COR-L47 (cell line): ENCODE data around the gene CDK14.
"Not testable (repeated sequence)": the region's sequence is repeated elsewhere in the genome, so short reads cannot be mapped to it uniquely, and the experiment has no call there.

Source experiments
- DNase-seq: peaks from one replicate; lab custom pipeline; 2025; lab: John Stamatoyannopoulos, UW

Gene CDK14

GRCh38 chr7:90629297-90629918 lies 33.3 kb downstream of the CDK14 start:
- DNase-seq, result peak; percentile 41

- no peak for DNase-seq
These were observed 35.4 kb downstream of the CDK14 start for GRCh38 chr7:90631502-90631901.

GRCh38 chr7:90639683-90640082 lies 43.6 kb downstream of the CDK14 start:
- not testable (repeated sequence) for DNase-seq

- no peak for DNase-seq
These were observed 46.9 kb downstream of the CDK14 start for GRCh38 chr7:90642978-90643377.

- no peak for DNase-seq
These were observed 49.7 kb downstream of the CDK14 start for GRCh38 chr7:90645784-90646183.

GRCh38 chr7:90648107-90648506 lies 52.0 kb downstream of the CDK14 start:
- DNase-seq, result no peak

DNA sequence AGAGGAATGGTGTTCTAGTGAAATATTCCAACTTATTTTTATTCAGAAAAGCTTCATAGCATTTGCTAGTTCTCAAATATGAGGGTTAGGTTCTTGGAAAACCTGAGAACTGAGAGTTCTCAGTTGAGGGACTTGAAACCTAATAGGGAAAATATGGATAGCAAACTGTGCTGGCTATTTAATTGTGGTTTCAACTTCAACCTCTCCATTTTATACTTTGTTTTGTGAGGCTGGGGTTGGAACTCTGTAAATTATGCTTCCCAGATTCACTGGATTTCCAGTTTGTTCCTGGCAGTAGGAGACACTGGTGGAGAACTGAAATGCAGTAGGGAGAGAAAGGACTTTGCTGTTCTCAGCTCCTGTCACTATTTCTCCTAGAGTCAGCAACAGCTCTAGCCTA lies 52.7 kb downstream of the CDK14 start:
- no peak for DNase-seq

DNA sequence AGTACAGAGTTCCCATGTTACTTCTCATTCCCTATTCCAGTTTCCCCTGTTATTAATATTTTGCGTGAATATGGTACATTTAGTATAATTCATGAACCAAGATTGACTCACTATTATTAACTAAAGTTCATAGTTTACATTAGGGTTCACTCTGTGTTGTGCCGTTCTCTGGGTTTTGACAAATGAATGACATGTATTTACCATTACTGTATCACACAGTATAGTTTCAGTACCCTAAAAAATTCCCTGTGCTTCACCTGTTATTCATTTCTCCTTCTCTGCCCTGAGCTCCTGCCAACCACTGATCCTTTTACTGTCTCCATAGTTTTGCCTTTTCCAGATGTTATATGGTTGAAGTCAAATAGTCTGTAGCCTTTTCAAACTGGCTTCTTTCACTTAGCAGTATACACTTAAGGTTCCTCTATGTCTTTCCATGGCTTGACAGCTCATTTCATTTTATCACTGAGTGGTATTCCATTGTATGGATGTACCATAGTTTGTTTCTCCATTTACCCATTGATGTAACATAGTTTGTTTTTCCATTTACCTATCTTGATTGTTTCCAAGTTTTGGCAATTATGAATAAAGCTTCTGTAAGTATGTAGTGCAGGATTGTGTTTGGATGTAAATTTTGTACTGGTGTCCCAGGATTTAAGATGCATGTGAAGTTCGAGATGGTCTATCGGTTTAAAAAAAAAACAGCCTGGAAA lies 58.8 kb downstream of the CDK14 start:
- no peak for DNase-seq

DNA sequence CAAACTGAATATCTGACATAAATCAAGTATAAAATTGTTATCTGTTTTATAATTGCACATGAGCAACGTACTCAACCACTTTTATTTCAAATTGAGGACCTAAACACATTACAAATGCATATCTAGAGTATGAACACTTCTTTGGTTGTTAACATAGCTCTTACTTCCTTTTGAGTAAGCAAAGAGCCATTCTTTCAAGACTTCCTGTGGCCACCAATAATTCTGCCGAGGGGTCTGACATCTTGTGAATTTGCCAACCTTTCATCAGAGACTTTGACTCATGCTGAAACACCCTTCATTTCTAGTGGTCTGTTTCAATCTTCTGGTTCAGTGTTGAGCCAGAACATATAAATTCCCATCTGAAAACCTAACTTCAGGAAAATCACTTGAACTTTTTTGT lies 59.4 kb downstream of the CDK14 start:
- DNase-seq, result no peak

DNA sequence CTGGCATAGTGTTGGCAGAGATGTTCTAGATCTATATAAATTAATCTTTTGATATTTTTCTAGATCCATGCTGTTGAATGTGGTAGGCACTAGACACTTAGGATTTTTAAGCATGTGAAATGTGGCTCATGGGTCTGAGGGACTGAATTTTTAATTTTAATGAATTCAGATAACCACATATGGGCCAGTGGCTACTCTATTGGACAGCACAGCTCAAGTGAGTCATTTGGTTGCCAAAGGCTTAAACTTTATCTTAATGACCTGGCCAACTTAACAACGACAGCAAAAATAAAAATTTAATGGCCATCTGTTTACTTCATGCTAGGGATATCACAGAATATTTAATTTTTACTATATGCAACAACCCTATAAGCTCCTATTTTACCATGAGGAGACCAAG lies 61.4 kb downstream of the CDK14 start:
- no peak for DNase-seq

DNA sequence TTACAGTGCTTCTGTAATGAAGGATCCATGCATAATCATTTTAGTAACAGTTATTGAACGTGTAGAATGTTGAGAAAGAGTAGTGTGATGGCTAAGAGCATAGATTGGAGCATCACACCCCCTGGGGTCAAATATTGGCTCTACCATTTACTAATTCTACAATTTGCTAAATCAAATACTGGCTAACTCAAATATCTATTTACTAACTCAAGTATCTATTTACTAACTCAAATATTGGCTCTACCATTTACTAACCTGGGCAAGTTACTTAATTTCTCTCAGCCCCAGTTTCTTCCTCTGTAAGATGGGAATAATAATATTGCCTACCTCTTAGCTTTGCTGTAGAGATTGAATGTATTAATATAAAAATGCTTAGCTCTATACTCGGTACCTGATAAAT lies 64.0 kb downstream of the CDK14 start:
- no peak for DNase-seq

GRCh38 chr7:90660819-90661218 lies 64.7 kb downstream of the CDK14 start:
- DNase-seq, result no peak

DNA sequence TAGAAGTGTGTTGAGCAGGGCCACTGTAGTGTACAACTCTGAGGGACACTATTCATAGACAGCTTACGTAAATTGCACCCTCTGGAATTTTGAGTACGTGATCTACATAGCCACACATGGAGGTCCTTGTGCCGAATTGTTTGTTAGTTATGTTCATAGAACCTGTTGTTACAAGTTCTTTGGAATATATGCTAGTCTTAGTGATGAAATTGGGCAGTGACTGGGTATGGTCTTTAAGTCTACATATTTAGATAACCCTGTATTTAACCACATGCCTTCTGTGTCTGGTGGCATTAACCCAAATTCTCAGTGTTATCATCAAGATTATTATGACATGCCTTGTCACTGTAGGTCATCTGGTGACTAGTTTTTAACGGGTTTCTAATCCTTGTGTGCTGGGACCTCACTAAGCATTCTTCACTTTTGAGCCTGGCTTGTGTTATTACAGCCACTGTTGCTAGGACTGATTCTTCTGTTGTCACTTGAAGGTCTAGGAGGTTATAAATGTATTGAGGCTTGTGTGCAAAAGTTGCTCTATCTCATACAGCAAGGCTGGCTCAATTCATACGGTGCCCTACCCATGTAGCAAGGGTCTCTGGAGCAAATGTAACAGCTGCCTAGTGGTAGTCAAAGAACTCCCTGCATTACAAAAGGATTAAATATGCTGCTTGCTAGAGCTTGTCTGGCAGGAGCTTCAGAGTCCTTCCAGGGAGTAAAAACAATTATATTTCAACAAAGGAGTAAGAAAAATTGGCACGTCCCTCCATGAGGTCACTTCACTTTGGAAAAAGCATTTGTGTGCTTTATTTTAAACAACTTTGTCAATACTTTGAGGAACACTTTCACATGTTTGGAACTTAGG lies 65.4 kb downstream of the CDK14 start:
- DNase-seq, result no peak

DNA sequence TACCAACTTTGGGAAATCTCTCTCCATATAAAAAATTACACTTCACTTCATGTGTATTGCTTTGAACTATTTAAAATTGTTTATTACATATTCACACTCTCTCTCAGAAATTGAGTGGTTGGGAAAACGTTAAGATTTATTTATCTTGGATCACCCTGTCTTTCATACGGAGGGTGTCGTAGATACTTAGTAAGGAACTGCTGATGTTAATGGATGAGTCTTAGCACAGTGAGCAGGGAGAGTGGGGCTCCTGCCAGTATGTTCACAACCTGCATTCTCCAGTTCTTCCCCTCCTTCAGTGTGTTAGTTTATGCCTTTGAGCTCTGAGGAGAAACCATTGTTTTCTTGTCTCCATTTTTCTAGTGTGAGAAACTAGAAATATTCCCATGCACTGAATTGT lies 67.1 kb downstream of the CDK14 start:
- DNase-seq, result no peak

DNA sequence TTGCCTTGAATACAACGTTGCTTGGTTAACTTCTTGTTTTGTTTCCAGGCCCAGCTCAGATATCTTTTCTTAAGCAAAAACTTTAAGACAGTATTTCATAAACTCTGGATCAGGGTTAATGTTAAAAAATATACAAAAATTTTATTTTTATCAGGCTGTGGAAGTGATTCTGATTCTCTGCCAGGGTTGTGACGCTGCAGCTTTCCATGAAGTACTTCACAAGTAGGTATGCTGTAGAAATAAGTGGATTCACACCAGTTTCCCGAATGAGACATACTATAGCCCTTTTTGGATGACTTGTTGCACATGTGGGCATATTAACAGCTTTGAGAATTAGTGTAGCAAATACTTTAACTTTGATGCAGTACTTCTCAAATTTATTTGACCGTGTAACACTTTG lies 70.1 kb downstream of the CDK14 start:
- DNase-seq, result no peak

GRCh38 chr7:90668992-90669391 lies 72.9 kb downstream of the CDK14 start:
- peak; percentile 36 for DNase-seq

GRCh38 chr7:90669492-90669891 lies 73.4 kb downstream of the CDK14 start:
- peak; percentile 36 for DNase-seq

DNA sequence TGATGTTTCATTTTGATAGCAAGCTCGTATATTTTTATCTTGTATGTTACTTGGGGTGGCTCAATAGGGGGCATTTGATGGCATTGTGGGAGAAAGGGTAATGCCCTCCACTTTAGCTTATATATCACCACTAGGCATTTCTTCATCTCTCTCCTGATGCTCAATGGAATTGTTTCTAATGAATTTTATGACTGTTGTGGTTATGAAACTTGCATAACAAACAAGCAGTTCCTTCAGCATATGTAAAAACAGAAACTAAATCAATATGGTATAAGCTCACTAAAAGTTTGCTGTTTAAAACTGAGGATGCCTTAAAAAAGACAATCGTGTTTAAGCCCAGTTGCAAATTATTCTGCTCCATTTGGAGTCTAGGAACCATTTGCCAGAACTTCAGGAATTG lies 75.5 kb downstream of the CDK14 start:
- no peak for DNase-seq

- DNase-seq, result no peak
These were observed 76.1 kb downstream of the CDK14 start for GRCh38 chr7:90672210-90672609.

GRCh38 chr7:90674625-90675024 lies 78.5 kb downstream of the CDK14 start:
- DNase-seq, result no peak

DNA sequence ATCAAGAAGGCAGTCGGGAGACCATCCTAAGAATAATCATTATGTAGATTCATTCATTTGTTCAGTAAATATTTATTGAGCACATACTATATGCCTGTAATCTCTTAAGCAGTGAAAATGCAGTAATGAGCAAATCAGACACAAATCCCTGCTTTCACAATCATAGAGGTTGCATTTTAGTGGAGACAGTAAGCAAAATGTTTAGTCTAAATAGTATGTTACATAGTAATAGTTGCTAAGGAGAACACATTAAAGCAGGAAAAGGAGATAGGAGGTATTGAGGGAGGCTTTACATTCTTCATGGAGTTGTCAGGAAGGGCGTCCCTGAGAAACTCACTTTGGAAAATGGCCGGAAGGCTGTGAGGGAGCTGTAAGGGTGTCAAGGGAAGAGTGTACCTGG lies 79.9 kb downstream of the CDK14 start:
- no peak for DNase-seq

DNA sequence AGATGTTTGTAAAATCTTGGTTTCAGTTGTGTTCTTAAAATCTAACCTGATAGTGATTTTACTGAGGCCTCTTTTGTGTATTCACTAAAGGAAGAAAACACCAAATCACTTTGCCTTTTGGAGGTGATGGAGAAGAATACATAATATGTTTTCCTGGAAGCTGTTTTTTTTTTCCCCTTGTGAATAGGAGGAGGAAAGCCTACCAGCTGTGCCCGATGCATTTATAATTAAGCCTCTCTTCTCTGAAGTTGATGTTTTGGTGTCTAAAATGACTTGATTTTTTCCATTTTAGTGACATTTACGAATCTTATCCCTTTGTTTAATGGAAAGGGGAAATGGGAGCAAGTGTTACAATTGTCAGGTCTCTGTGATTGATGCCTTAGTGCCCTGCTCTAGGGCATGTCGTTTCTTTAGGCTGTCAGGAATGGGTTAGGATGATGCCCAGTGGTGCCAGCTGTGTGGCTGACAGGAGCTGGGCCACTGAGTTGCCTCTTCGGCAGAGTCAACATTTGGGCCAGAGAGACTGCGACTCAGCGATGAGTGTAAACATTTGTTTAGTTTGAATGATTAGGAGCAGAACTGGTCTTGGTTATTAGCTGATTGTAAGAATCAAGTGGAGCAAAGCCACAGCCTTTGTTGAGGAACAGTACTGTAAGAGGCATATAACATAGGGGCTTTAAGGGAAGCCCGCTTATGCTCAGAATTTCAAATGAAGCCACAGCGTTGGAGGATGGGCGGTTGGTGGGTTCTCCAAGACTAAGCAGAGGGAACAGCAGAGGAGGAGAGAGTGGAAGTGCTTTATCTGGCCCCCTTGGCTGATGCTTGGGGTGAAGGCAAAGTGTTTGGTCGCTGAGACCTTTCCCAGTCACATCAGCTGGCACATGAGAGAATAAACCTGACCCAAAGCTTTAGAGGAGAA lies 81.6 kb downstream of the CDK14 start:
- DNase-seq, result peak; percentile 16
